ENCODE measurements around the gene PDE8B.

PDE8B gene

GRCh38 chr5:77400645-77401044, 190.2 kb downstream of the PDE8B start:
- DNase-seq (ENCODE audit: low read depth in 2 of 2): no peak

GRCh38 chr5:77402796-77403195, 192.3 kb downstream of the PDE8B start:
- no peak for DNase-seq (ENCODE audit: low read depth in 2 of 2)

- no peak for DNase-seq (ENCODE audit: low read depth in 2 of 2)
Measured at GRCh38 chr5:77407152-77407551, 196.7 kb downstream of the PDE8B start.

GRCh38 chr5:77409870-77410621, 199.6 kb downstream of the PDE8B start:
- DNase-seq (ENCODE audit: low read depth in 2 of 2): no peak

GRCh38 chr5:77413049-77413448, 202.6 kb downstream of the PDE8B start:
- no peak for DNase-seq (ENCODE audit: low read depth in 2 of 2)

- no peak for DNase-seq (ENCODE audit: low read depth in 2 of 2)
Measured at GRCh38 chr5:77418162-77418561, 207.7 kb downstream of the PDE8B start.

- no peak for DNase-seq (ENCODE audit: low read depth in 2 of 2)
Measured at GRCh38 chr5:77418601-77419581, 208.4 kb downstream of the PDE8B start.

GRCh38 chr5:77419644-77420582, 209.4 kb downstream of the PDE8B start:
- no peak for DNase-seq (ENCODE audit: low read depth in 2 of 2)

GRCh38 chr5:77420940-77421339, 210.5 kb downstream of the PDE8B start:
- DNase-seq (ENCODE audit: low read depth in 2 of 2): no peak

GRCh38 chr5:77423022-77423750, 212.7 kb downstream of the PDE8B start:
- DNase-seq (ENCODE audit: low read depth in 2 of 2): no peak

- no peak for DNase-seq (ENCODE audit: low read depth in 2 of 2)
Measured at GRCh38 chr5:77424921-77425320, 214.4 kb downstream of the PDE8B start.

GRCh38 chr5:77425420-77425819, 214.9 kb downstream of the PDE8B start:
- no peak for DNase-seq (ENCODE audit: low read depth in 2 of 2)

- no peak for DNase-seq (ENCODE audit: low read depth in 2 of 2)
Measured at GRCh38 chr5:77425998-77426659, 215.6 kb downstream of the PDE8B start.

GRCh38 chr5:77426670-77427069, 216.2 kb downstream of the PDE8B start:
- DNase-seq (ENCODE audit: low read depth in 2 of 2): no peak

GRCh38 chr5:77427998-77428397, 217.5 kb downstream of the PDE8B start:
- no peak for DNase-seq (ENCODE audit: low read depth in 2 of 2)

- no peak for DNase-seq (ENCODE audit: low read depth in 2 of 2)
Measured at GRCh38 chr5:77428526-77428925, 218.0 kb downstream of the PDE8B start.

GRCh38 chr5:77430726-77431125, 220.2 kb downstream of the PDE8B start:
- no peak for DNase-seq (ENCODE audit: low read depth in 2 of 2)

- no peak for DNase-seq (ENCODE audit: low read depth in 2 of 2)
Measured at GRCh38 chr5:77431286-77431685, 220.8 kb downstream of the PDE8B start.

- DNase-seq (ENCODE audit: low read depth in 2 of 2): no peak
Measured at GRCh38 chr5:77431719-77432118, 221.2 kb downstream of the PDE8B start.

GRCh38 chr5:77437194-77437593, 226.7 kb downstream of the PDE8B start:
- no peak for DNase-seq (ENCODE audit: low read depth in 2 of 2)
